Activated CD4-positive, alpha-beta T cell treated with anti-CD3 and anti-CD28 coated beads for 4 hours (primary cell): ENCODE results near the gene ECE1.

Experiments
- DNase-seq, 2 donors: peaks; one replicate each; pipeline ENCODE4 v3.0.0-alpha.2; 2020

Gene ECE1

DNA sequence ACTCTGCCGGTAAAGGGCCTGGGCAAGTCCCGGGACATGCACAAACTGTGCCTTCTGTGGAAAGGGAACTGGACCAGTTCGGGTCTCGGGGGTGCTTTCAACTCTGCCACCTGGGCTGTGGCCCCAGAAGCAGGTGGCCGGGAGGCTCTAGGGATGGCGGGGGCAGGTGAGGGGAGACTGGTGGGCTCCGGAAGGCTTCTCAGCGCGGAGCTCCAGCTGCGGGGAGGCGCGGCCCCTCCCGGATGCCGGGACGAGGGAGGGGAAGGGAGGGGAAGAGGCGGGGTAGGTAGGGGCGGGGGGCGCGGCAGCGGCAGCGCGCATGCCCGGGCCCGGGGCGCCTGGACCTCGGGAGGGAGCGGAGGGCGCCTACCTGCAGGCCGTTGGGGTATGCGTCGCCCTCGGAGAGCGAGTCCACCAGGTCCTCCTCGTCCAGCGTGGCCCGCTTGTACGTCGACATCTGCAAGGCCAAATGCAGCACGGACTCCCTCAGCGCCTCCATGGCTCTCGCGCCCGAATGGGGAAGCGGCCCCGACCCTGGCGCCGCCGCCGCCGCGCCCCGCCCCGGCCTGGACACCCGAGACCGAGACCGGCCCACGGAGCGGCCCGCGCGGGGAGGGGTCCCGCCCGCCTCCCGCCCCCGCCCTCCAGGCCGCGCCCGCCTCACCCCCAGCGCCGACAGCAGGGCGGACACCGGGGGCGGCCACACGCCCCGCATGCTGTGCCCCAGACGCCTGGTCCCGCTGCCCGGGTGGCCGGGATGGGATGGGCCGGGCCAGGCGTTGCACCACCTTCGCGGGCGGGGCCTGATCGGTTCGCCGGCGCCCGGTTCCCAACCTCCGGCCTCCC lies at the start of gene ECE1:
Gene ECE1, minus strand, starts transcription at position 764 of the 846 bp plus-strand sequence. Its CDS starts 49 bp downstream, at position 715.
- DNase-seq: peak; percentile 47 to 48

DNA sequence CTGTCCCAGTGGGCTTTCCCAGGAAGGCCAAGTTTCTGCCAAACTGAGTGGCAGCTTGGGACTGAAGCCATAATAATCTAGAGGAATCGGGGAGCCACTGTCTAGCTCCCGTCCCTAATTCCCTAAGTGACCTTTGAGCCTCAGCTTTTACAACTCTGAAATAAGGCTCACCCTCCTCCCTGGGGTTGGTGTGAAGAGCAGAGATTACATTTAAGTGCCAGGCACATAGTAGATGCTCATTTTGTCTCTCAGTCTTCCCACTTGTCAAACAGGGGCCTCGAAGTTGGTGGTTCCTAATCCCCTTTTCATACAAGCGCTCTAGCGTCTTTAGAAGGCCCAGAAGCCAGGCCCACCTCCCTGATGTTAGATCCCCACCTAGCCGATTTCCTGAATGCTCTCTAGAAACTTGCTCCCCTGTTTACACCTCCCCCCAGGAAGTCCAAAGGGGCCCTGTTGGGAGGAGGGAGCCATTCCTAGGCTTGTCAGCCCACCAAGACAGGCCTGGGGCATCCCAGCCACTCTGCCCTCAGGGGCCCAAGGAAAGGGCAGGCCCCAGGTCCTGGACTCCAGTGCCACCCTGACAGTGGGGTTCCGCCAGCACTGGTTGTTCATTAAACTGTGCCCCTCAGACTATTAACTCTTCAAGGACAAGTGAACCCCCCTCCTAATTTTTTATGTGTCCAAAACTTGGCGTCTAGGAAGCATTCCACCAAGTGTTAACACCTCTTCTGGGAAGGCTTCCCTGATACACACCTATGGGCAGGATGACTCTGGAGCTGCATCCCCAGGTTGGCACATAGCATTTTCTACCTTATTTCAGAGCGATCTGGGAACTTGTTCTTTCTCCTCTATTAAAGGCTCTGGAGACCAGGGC lies 49.3 kb upstream of the ECE1 start:
- DNase-seq: no peak

DNA sequence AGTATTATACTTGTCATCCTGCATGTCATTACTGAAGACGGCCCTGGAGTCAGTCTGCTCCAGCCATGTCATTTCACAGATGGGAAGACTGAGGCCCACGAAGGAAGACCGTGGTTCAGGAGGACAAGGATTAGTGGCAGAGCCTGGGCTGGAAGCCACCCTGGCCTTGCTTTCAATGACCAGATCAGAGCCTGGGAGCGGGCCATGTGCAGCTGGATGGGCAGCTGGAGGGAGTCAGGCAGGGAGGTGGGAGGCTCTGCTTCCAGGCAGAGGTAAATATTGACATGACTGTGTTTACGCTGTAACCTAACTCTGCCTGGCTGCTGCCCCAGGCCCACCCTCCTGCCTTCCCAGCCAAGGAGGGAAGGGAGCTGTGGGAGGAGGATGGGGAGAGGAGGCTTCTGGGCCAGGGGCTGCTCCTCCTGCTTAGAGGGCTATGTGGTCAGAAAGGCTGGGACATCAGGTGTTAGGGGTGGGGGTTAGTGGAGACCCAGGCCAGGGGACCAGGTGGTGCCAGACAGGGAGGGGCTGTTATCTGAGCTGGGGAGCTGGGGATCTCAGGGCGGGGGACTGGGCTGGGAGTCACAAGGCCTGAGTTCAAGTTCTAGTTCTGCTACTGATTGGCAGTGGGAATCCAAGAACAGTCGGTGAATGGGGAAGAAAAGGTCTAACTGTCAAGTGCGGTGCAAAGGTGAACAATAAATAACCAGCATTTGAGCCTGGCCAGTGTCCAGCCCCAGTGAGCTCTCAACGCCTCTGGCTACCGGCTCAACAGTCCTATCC lies 48.5 kb upstream of the ECE1 start:
- DNase-seq: no peak

DNA sequence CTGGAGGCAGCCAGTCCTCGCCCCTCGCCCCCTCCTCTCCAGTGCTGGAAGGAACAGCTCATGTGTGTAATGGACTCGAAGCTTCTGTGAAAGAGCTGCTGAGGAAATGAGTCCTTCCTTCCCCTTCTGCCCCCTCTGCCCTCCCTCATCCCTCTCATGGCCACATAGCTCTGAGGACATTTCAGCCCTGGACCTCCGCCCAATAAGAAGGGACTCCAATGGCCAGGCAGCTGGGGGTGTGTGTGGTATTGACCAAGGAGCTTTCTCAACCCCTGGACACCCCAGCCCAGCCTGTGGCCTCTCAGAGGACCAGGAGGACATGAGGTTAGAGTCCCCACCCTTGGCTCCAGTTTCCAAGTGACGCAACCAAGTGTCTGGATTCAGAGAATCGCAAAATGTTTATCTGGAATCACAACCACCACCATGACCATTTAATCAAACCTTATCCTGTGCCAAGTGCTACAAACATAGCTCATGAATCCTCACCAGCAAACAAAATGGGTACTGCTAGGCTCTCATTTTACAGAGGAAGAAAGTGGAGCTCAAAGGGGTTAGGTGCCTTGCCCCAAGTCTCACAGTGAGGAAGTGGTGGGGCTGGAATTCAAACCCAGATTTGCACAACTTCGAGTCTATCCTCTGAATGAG lies 47.8 kb upstream of the ECE1 start:
- no peak for DNase-seq

DNA sequence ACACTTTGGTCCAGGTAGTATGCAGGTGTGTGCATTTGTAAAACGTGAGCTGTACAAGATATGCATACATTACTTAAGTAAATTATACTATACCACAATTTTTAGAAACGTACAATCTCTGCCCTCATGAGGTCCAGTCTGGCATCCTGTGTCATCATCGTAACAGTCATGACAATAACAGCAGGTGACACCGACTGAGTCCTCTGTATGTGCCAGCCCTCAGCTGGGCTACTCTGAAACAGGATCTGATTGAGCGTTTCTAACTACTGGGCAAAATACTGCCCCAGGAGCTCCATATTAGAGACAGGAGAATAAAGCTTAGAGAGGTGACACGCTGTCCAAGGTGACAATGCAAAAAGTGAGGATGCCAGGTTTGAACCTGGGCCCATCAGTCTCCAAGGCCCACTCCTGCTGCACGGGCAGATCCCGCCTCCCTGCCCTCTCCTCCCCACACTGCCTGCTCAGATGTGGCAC lies 47.2 kb upstream of the ECE1 start:
- no peak for DNase-seq

DNA sequence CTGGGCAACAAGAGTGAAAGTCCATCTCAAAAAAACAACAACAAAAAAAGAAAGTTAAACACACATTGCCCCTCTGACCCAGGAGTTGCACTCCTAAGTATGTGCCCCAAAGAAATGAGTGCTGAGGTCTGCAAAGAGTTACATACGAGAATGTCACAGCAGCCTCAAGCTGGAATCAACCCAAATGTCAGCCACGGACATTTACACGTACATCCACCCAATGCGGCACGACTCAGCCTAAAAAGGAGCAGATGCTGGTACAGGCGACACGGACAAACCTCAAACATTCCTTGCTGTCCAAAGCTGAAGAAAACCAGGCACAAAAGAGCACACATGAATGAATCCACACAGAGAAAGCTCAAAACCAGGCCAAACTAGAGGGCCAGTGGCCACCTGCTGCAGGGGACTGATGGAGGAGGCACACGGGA lies 46.8 kb upstream of the ECE1 start:
- no peak for DNase-seq

DNA sequence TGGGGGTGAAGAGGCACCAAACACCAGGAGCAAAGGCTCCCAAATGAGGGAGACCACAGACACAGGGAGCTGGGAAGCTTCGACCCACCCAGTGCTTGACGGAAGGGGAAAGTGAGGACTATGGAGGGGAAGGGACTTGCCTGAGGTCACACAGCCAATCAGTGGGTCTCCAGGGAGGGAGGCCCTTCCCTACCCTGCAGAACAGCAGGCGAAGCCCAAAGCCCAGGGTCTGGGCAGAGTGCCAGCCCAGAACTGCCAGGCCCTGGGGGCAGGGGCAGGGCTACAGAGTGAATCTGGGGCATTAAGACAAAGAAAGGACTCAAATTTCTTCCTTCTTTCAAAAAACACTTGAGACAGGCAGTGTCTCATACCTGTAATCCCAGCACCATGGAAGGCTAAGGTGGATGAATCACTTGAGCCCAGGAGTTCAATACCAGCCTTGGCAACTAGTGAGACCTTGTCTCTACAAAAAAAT lies 45.5 kb upstream of the ECE1 start:
- DNase-seq: no peak

DNA sequence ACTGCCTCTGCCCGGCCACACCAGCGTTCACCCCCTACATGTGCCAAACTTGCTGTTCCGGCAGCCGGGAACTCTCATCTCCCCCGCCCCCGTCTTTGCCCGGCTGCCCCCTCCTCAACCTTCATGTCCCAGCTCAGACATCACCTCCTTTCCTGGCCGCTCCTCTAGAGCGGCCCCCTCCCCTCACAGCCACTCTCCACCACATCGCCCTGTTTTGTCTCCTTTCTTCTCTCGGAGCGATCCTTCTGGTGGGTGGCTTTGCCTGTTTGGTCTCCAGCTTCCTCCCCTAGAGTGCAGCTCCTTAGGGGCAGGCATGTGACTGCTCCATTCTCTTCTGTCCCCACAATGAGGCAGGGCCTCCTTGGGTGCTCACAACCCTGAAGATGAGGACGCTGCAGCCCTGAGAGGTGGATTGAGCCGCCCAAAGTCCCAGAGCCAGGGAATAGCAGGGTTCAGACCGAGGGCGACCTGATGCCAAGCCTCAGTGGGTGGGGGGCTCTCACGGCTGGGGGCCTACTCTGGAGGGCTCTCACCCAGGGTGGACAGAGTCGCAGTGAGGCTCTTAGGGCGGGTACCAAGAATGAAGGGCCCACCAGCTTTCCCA lies 44.9 kb upstream of the ECE1 start:
- DNase-seq: no peak

DNA sequence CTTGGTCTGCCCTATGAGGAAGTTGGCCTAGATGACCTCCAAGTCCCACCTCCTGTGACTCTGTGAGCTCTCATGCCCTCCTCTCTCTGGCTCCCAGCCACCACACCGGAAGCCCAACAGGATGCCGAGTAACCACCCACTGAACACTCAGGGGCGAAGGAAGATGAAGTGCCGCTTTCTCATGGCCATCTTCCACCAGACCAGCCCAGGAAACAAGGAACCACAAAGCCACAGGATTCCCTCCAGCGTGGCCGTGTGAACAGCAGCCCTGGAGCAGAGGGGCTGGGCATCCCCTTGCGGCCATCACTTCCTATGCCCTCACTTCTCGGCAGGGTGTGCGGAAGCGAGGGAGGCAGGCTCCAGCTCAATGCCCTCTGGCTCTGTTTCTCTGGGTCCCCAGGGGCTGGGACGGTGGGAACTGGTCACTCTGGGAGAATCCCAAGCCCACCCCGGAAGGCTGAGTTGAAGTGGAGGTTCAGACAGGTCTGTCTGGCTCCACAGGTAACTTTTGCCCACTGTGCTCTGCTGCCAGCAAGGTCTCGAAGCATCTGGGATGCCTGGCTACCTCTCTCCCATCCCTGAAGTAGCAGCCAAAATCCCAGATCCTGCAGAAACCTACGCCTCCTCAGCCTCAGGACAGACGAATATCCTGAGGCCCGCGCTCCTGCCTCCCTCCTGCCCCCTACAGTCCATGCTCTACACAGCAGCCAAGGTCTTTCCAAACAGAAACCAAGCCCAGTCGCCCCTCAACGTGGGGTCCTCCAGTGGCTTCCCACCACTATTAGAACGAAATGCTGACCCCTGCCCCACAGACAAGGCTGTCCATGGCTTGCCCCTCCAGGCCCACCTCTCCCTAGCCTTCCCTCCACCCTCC lies 44.2 kb upstream of the ECE1 start:
- DNase-seq: peak; percentile 56 to 70

DNA sequence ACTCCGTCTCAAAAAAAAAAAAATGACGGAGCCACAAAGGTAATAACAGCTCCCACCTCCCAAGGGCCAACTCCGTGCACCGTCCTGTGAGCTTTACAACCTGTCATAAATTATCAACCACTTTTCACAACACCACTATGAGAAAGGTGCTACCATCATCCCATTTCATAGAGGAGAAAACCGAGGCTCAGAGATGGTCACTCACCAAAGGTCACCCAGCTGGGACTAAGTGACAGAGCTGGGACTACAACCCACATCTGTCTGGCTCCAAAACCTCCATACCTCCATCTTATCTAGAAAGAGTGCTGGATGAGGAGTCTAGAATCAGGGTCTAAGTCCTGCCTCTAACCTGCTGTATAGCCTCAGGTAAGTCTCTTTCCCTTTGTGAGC lies 43.6 kb upstream of the ECE1 start:
- DNase-seq: no peak

DNA sequence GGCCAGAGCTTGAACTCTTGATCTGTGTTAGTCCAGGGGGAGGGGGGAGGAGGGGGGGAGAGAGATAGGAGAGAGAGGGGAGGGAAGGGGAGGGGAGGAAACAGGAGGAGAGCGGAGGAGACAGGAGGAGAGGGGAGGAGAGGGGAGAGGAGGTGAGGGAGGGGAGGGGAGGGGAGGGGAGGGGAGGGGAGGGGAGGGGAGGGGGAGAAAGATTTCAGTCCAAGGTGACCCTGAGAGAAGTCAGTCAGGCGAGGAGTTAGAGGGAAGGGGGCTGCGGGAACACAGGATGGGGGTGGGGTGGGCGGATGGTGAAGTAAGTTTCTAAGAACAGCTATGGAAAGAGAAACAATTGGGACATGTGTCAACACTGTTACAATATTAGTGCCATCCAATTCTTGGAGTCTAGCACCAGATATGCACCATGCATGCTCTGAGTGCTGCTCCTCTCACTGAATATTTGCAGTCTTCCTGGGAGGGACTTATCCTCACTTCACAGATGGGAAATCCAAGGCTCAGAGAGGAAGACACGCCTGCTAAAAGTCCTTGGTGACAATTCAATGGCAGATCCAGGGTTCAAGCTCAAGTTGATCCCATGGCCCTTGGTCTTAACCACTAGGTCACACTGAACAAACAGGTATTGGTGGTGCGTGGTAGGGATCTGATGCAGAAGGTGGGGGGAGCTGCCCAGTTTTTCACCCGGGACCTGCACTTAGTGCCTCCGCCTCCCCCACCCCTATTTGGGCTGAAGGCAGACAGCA lies 42.5 kb upstream of the ECE1 start:
- DNase-seq: no peak

DNA sequence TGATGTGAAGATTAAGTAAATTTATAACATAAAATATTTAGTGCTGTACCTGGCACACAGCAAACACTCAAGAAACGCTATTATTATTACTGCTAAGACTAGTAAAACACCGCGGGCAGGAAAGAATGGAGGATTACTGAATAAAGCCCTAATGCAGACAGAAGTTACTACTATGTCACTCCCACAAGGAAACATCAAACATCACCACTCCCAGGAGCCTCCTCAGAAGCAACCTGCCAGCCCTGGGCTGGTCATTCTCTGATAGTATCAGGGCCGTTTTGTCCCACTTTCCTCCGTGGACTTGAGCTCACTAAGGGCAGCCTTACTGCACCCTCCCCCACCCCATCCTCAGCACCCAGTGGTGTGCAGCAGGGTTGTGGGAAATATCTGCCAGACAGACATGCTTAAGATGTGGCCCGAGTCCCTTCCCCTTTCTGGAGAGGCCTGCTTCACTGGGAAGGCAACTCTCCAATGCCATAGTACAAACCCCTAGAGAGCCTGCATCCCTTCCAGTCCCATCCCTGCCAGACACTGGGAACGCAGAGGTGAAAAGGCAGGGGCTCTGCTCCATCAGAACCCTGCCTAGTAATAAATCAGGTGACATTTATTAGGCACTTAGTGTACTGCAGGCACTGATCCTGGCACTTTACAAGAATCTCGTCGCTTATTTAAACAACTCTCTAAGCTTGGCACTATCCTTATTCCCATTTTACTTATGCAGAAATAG lies 41.7 kb upstream of the ECE1 start:
- DNase-seq: no peak

DNA sequence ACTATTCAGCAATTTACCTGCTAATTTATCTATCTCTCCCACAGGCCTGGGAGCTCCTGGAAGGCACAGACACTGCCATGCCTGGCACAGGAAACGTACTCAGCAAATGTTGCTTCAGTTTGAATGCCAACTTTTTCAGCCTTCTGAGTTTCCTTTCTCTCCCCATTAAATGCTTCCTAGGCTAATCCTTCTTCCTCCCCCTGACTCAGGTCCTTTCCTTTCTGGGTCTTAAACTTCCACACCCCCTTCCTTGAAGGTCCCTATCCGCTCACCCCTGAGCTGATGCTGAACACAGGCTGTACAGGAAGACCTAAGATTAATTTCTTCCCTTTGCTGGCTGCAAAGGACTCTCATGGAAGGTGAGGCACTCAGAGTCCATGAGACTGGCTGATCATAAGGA lies 40.3 kb upstream of the ECE1 start:
- DNase-seq: no peak

DNA sequence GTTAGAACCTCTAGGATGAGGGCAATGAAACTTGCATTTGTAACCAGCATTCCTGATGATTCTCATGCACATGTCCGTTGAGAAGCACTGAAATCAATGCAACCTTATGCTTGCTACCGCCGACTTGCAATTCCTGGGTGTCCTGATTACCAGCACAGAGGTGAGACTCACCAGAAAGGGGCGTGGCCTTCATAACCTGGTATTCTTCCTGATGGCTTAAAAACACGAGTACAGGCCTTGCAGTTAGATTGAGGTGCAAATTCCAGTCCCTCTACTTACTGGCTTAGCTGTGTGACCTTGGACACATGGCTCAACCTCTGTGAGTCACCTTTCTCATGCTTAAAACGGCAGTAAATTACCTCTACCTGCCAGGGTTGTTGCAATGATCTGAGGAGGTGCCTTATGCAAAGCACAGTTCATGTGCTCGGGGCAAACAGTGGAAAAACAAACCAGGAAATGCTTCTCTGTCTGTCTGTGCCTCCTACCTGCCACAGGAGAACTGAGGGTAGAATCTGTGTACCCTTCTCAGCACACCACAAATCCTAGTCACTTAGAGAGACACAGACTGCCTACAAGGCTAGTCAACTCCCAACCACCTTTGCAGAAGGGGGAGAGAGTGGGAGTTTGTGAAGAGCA lies 39.1 kb upstream of the ECE1 start:
- DNase-seq: peak; percentile 27 to 42

DNA sequence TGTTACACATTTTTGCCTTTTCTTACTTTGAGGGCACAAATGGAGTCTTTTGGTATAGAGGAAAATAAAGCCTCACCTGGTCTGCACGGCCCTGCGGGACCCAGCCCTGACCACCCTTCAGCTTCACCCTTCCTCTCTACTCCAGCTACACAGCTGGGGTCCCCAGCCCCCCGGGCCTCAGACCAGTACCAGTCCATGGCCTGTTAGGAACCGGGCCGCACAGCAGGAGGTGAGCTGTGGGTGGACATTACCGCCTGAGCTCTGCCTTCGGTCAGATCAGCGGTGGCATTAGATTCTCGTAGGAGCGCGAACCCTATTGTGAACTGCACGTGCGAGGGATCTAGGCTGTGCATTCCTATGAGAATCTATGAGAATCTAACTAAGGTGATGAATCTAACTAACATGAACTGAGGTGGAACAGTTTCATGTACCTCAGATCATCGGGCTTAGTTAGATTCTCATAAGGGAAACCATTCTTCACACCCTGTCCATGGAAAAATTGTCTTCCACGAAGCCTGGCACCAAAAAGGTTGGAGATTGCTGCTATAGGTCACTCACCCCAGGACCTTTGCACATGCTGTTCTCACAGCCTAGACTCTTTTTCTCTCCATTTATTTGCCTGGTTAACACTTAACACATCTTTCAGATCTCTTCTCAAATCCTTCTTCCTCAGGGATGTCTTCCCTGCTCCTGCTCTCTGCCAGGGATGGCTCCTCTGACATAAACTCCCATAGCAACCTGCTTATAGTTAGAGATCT lies 37.5 kb upstream of the ECE1 start:
- no peak for DNase-seq

DNA sequence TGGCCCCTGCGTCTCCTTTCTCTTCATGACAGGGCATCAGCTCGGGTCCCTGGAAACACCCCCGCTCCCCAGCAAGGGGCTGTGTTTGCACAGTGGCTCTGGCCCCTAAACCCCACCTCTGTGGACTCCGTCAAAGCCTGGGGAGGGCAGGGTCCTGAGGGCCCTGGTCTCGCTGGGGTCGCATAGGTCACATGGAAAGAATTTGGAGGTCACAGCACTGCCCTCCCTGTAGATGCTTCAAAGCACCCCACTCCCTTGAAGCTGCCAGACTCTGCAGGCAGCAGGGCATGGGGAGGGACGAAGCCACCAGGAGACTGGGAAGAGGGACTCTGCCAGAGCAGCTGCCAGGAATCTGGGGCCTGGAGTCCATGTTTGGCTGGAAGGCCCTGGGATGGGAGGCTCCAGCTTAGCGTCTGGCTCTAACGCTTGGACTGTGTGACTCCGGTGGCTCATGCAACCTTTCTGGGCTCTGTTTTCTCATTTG lies 36.6 kb upstream of the ECE1 start:
- no peak for DNase-seq

DNA sequence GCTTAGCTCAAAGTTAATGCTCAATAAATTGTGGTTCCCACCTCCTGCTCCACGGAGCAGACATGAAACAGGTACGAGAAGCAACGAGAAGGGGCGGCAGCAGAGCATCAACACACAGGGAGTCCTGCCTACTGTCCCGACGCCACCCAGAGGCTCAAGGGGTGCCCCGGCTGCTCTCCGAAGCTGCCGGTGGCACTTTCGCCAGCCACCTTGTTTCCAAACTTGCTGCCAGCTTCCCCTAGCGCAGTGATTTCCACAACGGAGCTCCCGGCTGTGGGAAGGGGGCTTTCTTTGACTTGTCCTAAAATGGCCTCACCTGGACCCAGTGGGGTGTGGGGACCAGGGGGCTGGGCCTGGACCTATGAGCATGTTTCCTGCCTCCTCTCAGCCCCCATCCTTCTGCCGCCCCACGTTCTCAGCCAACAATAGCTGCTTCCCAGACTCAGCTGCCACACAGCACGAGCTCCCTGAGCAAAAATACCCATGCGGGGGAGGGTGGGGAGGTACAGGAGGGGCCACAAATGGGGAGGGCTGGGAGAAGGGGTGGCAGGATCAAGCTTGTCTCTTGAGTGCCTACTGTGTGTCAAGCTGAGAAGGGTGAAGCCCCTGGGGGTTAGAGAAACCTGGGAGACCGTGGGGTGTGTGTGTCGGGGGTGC lies 35.6 kb upstream of the ECE1 start:
- no peak for DNase-seq
